HepG2 (cell line): Measurements from ENCODE around the gene C19orf73. TPM values are rescaled to one million over a fixed set of nuclear protein-coding genes. Genes with fewer than 3 reads are reported as not detected.
A peak's percentile ranks its signal among the peaks of the same experiment; 100 is the strongest.

Experiments used
- ATAC-seq: fragments of 200-7000 bp; cut with Tn5 transposase; 3 replicates; pipeline ENCODE4 v1.9.1; 2020; ENCODE audit warnings: mild to moderate bottlenecking, moderate library complexity
- Bru-seq: library from RNA; stranded (reverse); fragments of 400-500 nt; gene quantifications from one replicate; lab custom pipeline; 2021; lab: Mats Ljungman, UMichigan
- BruChase-seq, 2 experiments: library from RNA; stranded (reverse); fragments of 400-500 nt; gene quantifications; one replicate each; lab custom pipeline; 2021; lab: Mats Ljungman, UMichigan
- BruUV-seq: library from RNA; stranded (reverse); fragments of 400-500 nt; replicated peaks from 2 replicates; lab custom pipeline; 2021; lab: Mats Ljungman, UMichigan
- CTCF ChIA-PET: fragments of 300-600 bp; formaldehyde crosslinking; extraction: SDS; loops from one replicate; lab custom pipeline; 2021; ENCODE audit warnings: low total read pairs, inconsistent platforms, low intra/inter-chr PET ratio; lab: Yijun Ruan, JAX
- POLR2A ChIA-PET: fragments of 350-600 bp; sonication (Branson Sonifier 250); formaldehyde crosslinking; loops from one replicate; lab custom pipeline; 2020; ENCODE audit warnings: antibody characterized with exemption, inconsistent platforms; lab: Yijun Ruan, JAX
- DNase-seq: peaks from one replicate; pipeline ENCODE4 v3.0.0-alpha.2; 2015; ENCODE audit warnings: low spot score
- FAIRE-seq: peaks from 3 replicates; lab custom pipeline; 2011; peaks lifted over from hg19 to GRCh38; lab: Jason Lieb, UNC
- H2AFZ ChIP-seq: one replicate; pipeline ENCODE4 v1.6.1; 2011; ENCODE audit warnings: low read length, inconsistent platforms
- H3K27ac ChIP-seq: fragments of 300-600 bp; 3 replicates; pipeline ENCODE4 v1.8.0; 2011; ENCODE audit warnings: mixed run types, mild to moderate bottlenecking, mixed read lengths, low read length, inconsistent platforms; ENCODE audit not compliant: insufficient read depth; ENCODE audit errors: extremely low read length
- H3K27me3 ChIP-seq, 2 experiments: fragments of 200-600 bp in 1 of 2; 2 replicates in 1 of 2; 3 replicates in 1 of 2; pipeline versions ENCODE4 v1.6.0 to v1.8.0; 2011; ENCODE audit warnings: low read length in 2 of 2, mild to moderate bottlenecking in 2 of 2, moderate library complexity in 2 of 2, inconsistent platforms in 1 of 2; ENCODE audit not compliant: insufficient read depth in 2 of 2, control insufficient read depth in 1 of 2
- H3K36me3 ChIP-seq, 2 experiments: fragments of 200-600 bp in 1 of 2; replicated peaks in 1 of 2; 2 replicates in 1 of 2; 3 replicates in 1 of 2; pipeline versions ENCODE4 v1.5.1 to v1.8.0; 2011; ENCODE audit warnings: low read length in 2 of 2, inconsistent platforms in 1 of 2; ENCODE audit not compliant: insufficient read depth in 2 of 2, control insufficient read depth in 1 of 2
- H3K4me1 ChIP-seq: 2 replicates; pipeline ENCODE4 v1.5.1; 2012; ENCODE audit warnings: low read length, inconsistent platforms; ENCODE audit not compliant: insufficient read depth
- H3K4me2 ChIP-seq: 2 replicates; pipeline ENCODE4 v1.6.0; 2011; ENCODE audit warnings: low read depth, low read length, inconsistent platforms
- H3K4me3 ChIP-seq, 3 experiments: fragments of 200-600 bp in 1 of 3; sonication (generic), shearing (Covaris generic) in 1 of 3; replicated peaks in 1 of 3; 2 replicates each; pipeline ENCODE4 v1.5.1; 2011 to 2016; ENCODE audit warnings: low read length in 3 of 3, inconsistent platforms in 2 of 3, low read depth in 2 of 3, mild to moderate bottlenecking in 2 of 3, control low read depth in 1 of 3, mixed read lengths in 1 of 3; ENCODE audit not compliant: insufficient read depth in 1 of 3
- H3K79me2 ChIP-seq: one replicate; pipeline ENCODE4 v1.6.1; 2011; ENCODE audit warnings: low read length, inconsistent platforms; ENCODE audit not compliant: insufficient read depth
- H3K9ac ChIP-seq: 2 replicates; pipeline ENCODE4 v1.6.0; 2011; ENCODE audit warnings: mild to moderate bottlenecking, low read depth, low read length, inconsistent platforms; ENCODE audit not compliant: insufficient read depth
- H3K9me3 ChIP-seq: 2 replicates; pipeline ENCODE4 v1.5.1; 2012; ENCODE audit warnings: mild to moderate bottlenecking, low read length
- H4K20me1 ChIP-seq: 2 replicates; pipeline ENCODE4 v1.6.0; 2011; ENCODE audit warnings: inconsistent platforms, mild to moderate bottlenecking, low read length, moderate library complexity; ENCODE audit not compliant: insufficient read depth
- CBX5 ChIP-seq: sonication (generic); formaldehyde crosslinking; IDR thresholded peaks from 2 replicates; pipeline ENCODE4 v1.4.0; 2020; ENCODE audit warnings: missing genetic modification reagents, borderline replicate concordance
- E2F1 ChIP-seq: sonication (generic); formaldehyde crosslinking; IDR thresholded peaks from 2 replicates; pipeline ENCODE4 v1.5.0; 2020; ENCODE audit warnings: missing genetic modification reagents
- MBD4 ChIP-seq: IDR thresholded peaks from 2 replicates; pipeline ENCODE4 v1.6.1; 2012; ENCODE audit warnings: low read length, inconsistent platforms, borderline replicate concordance
- NCOA5 ChIP-seq: sonication (generic); formaldehyde crosslinking; IDR thresholded peaks from 2 replicates; pipeline ENCODE4 v1.4.0; 2020; ENCODE audit warnings: missing genetic modification reagents
- NFIC ChIP-seq: IDR thresholded peaks from 2 replicates; pipeline ENCODE4 v1.6.1; 2012; ENCODE audit warnings: mild to moderate bottlenecking, low read length, inconsistent platforms
- NR2F2 ChIP-seq: IDR thresholded peaks from 2 replicates; pipeline ENCODE4 v1.6.1; 2012; ENCODE audit warnings: low read depth, inconsistent platforms, borderline replicate concordance
- SOX6 ChIP-seq, 2 experiments: fragments of 450-650 bp in 1 of 2; sonication (generic) in 1 of 2; formaldehyde crosslinking in 1 of 2; IDR thresholded peaks; 2 replicates each; pipeline versions ENCODE4 v1.4.0 to v1.6.1; 2017 to 2020; ENCODE audit warnings: antibody characterized with exemption in 1 of 2, mild to moderate bottlenecking in 1 of 2, missing genetic modification reagents in 1 of 2
- TOE1 ChIP-seq: sonication (generic); formaldehyde crosslinking; IDR thresholded peaks from 2 replicates; pipeline ENCODE4 v1.4.0; 2020; ENCODE audit warnings: mild to moderate bottlenecking, missing genetic modification reagents
- ZBTB1 ChIP-seq: sonication (generic); formaldehyde crosslinking; IDR thresholded peaks from 2 replicates; pipeline ENCODE4 v1.4.0; 2020; ENCODE audit warnings: missing genetic modification reagents, borderline replicate concordance
- ZKSCAN5 ChIP-seq: sonication (generic); formaldehyde crosslinking; IDR thresholded peaks from 2 replicates; pipeline ENCODE4 v1.5.1; 2020; ENCODE audit warnings: mild to moderate bottlenecking, missing genetic modification reagents
- WGBS: methylation state at CpG from one replicate; pipeline ENCODE4 v1.1.6; 2017; ENCODE audit warnings: low lambda C conversion rate; 5-methylcytosine and 5-hydroxymethylcytosine counted together
- in situ Hi-C: cut with HindIII; loops from 2 replicates; pipeline ENCODE4 v1.10.0; 2017; ENCODE audit warnings: low pct_unique_long_range_greater_than_20kb; ENCODE audit not compliant: extremely low pct_ligation_motif_present
- intact Hi-C: fragments of 100-400 bp; cut with micrococcal nuclease; formaldehyde crosslinking; loops from one replicate; pipeline ENCODE4 v1.10.0; 2022; ENCODE audit not compliant: unreplicated experiment
- long read RNA-seq, 2 experiments: library from RNA in 1 of 2; library from polyadenylated mRNA in 1 of 2; stranded (forward) in 1 of 2; unstranded in 1 of 2; transcript quantifications; one replicate each; pipeline ENCODE4 v2.0.0, GENCODE V29; 2019 to 2022
- polyA minus RNA-seq, 3 experiments: library from RNA; depleted of rRNA, polyadenylated mRNA; stranded (reverse); fragments of >200 nt; gene quantifications; 2 replicates each; pipeline ENCODE4 v1.2.3, GENCODE V29; 2011; ENCODE audit warnings: low replicate concordance in 1 of 3
- polyA plus RNA-seq, 8 experiments: library from polyadenylated mRNA; depleted of rRNA in 3 of 8; stranded (reverse) in 7 of 8; unstranded in 1 of 8; fragments of >200 nt; fragmentation: Illumina TruSeq in 4 of 8; extraction: Trizol in 4 of 8; gene quantifications; 2 replicates each; pipeline versions ENCODE4 v1.2.1 to v1.2.3, GENCODE V29; 2011 to 2016; ENCODE audit warnings: low read depth in 4 of 8, missing spikeins in 1 of 8, mixed read lengths in 1 of 8; ENCODE audit not compliant: insufficient read depth in 1 of 8
- total RNA-seq, 5 experiments: library from RNA; depleted of rRNA; stranded (reverse); fragments of >200 nt; fragmentation: Illumina TruSeq; extraction: Trizol; gene quantifications; 2 replicates each; pipeline ENCODE4 v1.2.3, GENCODE V29; 2016; ENCODE audit warnings: low read depth in 1 of 5
- TF ChIP-seq, protein P1 (sequence below): sonication (generic); formaldehyde crosslinking; IDR thresholded peaks from 2 replicates; pipeline ENCODE4 v1.5.0; 2020; ENCODE audit warnings: missing genetic modification reagents, mild to moderate bottlenecking, borderline replicate concordance
- TF ChIP-seq, protein P2 (sequence below): IDR thresholded peaks from 2 replicates; pipeline ENCODE4 v1.6.1; 2016; ENCODE audit warnings: missing biosample characterization, missing genetic modification reagents, low read depth

Gene C19orf73
- 0.80 and 1.4 TPM in 2 replicates for total RNA-seq (2016; rRNA removed; fragmentation: Illumina TruSeq; extraction: Trizol)
- 1.6 and 3.1 TPM in 2 replicates for total RNA-seq (2016; cell fraction: cytosol; rRNA removed; fragmentation: Illumina TruSeq; extraction: Trizol; ENCODE audit: low read depth)
- total RNA-seq (2016; cell fraction: insoluble cytoplasmic fraction; rRNA removed; fragmentation: Illumina TruSeq; extraction: Trizol), result 1.6 and 1.9 TPM in 2 replicates
- 2.1 and 2.4 TPM in 2 replicates for total RNA-seq (2016; cell fraction: membrane; rRNA removed; fragmentation: Illumina TruSeq; extraction: Trizol)
- 0.59 and 0.94 TPM in 2 replicates for total RNA-seq (2016; cell fraction: nucleus; rRNA removed; fragmentation: Illumina TruSeq; extraction: Trizol)
- polyA plus RNA-seq (2011; rRNA removed), result 1.5 and 3.0 TPM in 2 replicates
- 2.6 TPM in 2 replicates for polyA plus RNA-seq (2011; cell fraction: cytosol; rRNA removed)
- 3.8 and 4.8 TPM in 2 replicates for polyA plus RNA-seq (2011; cell fraction: nucleus; rRNA removed)
- polyA plus RNA-seq (2012), result 1.1 and 1.9 TPM in 2 replicates
- 2.0 and 2.7 TPM in 2 replicates for polyA plus RNA-seq (2016; cell fraction: cytosol; fragmentation: Illumina TruSeq; extraction: Trizol; ENCODE audit: low read depth)
- polyA plus RNA-seq (2016; cell fraction: insoluble cytoplasmic fraction; fragmentation: Illumina TruSeq; extraction: Trizol; ENCODE audit: low read depth), result 1.6 and 2.2 TPM in 2 replicates
- polyA plus RNA-seq (2016; cell fraction: membrane; fragmentation: Illumina TruSeq; extraction: Trizol; ENCODE audit: low read depth), result 1.5 and 1.6 TPM in 2 replicates
- polyA plus RNA-seq (2016; cell fraction: nucleus; fragmentation: Illumina TruSeq; extraction: Trizol; ENCODE audit: insufficient read depth, low read depth), result 0.74 TPM in 1 of 2 replicates, not detected in the other
- polyA minus RNA-seq (2011; rRNA and poly(A)+ RNA removed; ENCODE audit: low replicate concordance), result 1.3 TPM in 2 replicates
- 0.89 and 1.2 TPM in 2 replicates for polyA minus RNA-seq (2011; cell fraction: cytosol; rRNA and poly(A)+ RNA removed)
- polyA minus RNA-seq (2011; cell fraction: nucleus; rRNA and poly(A)+ RNA removed), result 1.8 and 3.0 TPM in 2 replicates
- Bru-seq, nascent RNA, result percentile 45 among the genes with signal in this experiment
- BruChase-seq, experiment 1, labeled RNA remaining after a 6-hour chase, result percentile 43 among the genes with signal in this experiment
- percentile 43 among the genes with signal in this experiment for BruChase-seq, experiment 2, labeled RNA remaining after a 2-hour chase
- long read RNA-seq, experiment 1, partial matches to known transcripts, result 0 of 3 reads
- long read RNA-seq, experiment 1, other reads (novel, unspliced or antisense), result 0 of 3 reads
- long read RNA-seq, experiment 2, transcript C19orf73-201 (1 exons, 744 nt), result major isoform, 5 of 5 reads
- long read RNA-seq, experiment 2, partial matches to known transcripts, result 0 of 5 reads
- long read RNA-seq, experiment 2, other reads (novel, unspliced or antisense), result 0 of 5 reads

DNA sequence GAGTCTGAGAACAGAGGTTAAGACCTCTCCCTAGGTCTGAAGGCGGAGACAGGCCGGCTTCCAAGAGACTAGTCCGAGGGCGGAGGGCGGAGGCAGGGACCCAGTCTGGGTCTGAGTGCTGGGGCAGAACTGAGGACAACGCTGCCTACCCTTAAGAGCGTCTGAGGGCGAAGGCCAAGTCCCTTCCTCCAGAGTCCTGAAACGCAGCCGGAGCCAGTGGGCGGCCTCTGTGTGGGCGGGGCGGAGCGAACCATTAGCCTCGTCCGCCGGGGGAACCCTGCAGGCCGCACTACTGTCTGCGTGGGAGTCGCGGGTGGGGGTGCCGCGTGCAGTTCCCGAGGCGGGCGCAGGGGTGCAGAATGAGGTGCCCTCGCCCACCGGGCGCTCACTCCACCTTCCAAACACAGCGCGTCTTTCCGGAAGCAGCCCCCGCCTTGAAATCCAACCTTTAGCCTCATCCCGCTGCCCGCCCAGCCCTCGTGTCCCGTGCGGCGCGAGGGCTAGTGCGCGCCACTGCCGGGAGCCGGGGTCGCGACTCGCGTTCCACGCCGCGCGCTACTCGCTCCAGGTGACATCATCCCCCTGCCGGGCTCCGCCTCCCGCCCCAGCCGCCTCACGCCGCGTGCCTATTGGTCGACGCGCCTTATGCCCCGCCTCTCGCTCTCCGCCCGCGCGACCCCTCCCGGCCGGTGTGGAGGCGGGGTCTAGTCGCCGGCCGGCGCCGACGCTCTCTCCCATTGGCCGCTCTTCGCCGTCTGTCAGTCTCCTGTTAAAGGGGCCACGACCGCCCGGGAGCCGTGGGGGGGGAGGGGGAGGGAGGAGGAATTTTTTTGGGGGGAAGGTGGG lies at the start of gene C19orf73:
Gene C19orf73, minus strand, starts transcription at position 579 of the 846 bp plus-strand sequence. Its CDS starts 121 bp downstream, at position 458.
- TSS peak; percentile 92 for BruUV-seq
- peaks cover 54% of the 10 kb centered on the region for H3K4me1 ChIP-seq
- no peak within 1 kb of the TSS for H2AFZ ChIP-seq
- peak within 1 kb of the TSS; percentile 98 for H3K4me2 ChIP-seq
- peak; percentile 71 for ATAC-seq
- ChIA-PET CTCF (no interaction called here), POLR2A (interaction anchor here (1.4 to 2.1 kb wide), 2 partner anchors 9 to 21 kb away, joined by 3 to 9 read pairs; no protein-coding TSS in a partner anchor)
- H3K36me3 ChIP-seq, result no peaks in the 10 kb centered on the region
- FAIRE-seq, result peak; percentile 77
- H3K79me2 ChIP-seq, result peaks cover 4% of the 10 kb centered on the region
- peaks cover 0 to 7% of the 10 kb centered on the region in 2 experiments; a peak in 1 of 5 replicates for H3K27me3 ChIP-seq
- H4K20me1 ChIP-seq, result no peaks in the 10 kb centered on the region
- H3K9ac ChIP-seq, result peak within 1 kb of the TSS; percentile 90
- peak within 1 kb of the TSS; percentile 67 to 78 (median 74) for H3K4me3 ChIP-seq
- WGBS, result 0% methylated on average over 24 of the region's 85 CpGs
- intact Hi-C loops (loop anchor here (1.0 kb wide), 1 partner anchor 31 kb away; no protein-coding TSS in a partner anchor), in situ Hi-C loops (loop anchor here (5.0 kb wide), 1 partner anchor 34 kb away; no protein-coding TSS in a partner anchor)
- H3K27ac ChIP-seq, result peak within 1 kb of the TSS; percentile 77
- H3K9me3 ChIP-seq, result no peaks in the 10 kb centered on the region
- DNase-seq, result peak; percentile 82
- peak; percentile 18; the same call in 1 of the 2 replicates for TF ChIP-seq CBX5
- TF ChIP-seq SOX6 (IDR thresholded peaks at IDR 0.05), result no peak
- peak; percentile 67; the same call in 1 of the 2 replicates for TF ChIP-seq SOX6 (CRISPR knock-in tag; IDR thresholded peaks at IDR 0.05)
- no peak for TF ChIP-seq MBD4
- 0 out of 2 replicates have a peak, but pooled peaks have one; percentile 16 for TF ChIP-seq NR2F2
- TF ChIP-seq ZKSCAN5, result no peak
- TF ChIP-seq, protein P1, sequence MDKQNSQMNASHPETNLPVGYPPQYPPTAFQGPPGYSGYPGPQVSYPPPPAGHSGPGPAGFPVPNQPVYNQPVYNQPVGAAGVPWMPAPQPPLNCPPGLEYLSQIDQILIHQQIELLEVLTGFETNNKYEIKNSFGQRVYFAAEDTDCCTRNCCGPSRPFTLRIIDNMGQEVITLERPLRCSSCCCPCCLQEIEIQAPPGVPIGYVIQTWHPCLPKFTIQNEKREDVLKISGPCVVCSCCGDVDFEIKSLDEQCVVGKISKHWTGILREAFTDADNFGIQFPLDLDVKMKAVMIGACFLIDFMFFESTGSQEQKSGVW, result no peak
- TF ChIP-seq NCOA5 (CRISPR knock-in tag), result no peak
- TF ChIP-seq NFIC, result no peak
- peak; percentile 80 for TF ChIP-seq E2F1 (CRISPR knock-in tag)
- TF ChIP-seq ZBTB1 (CRISPR knock-in tag), result no peak
- TF ChIP-seq, protein P2, sequence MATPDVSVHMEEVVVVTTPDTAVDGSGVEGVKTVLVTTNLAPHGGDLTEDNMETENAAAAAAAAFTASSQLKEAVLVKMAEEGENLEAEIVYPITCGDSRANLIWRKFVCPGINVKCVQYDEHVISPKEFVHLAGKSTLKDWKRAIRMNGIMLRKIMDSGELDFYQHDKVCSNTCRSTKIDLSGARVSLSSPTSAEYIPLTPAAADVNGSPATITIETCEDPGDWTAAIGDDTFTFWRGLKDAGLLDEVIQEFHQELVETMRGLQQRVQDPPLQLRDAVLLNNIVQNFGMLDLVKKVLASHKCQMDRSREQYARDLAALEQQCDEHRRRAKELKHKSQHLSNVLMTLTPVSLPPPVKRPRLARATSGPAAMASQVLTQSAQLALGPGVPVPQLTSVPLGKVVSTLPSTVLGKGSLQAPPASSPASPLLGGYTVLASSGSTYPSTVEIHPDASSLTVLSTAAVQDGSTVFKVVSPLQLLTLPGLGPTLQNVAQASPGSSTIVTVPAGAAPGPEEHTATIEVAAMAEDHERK (CRISPR knock-in tag), result 0 out of 2 replicates have a peak, but pooled peaks have one; percentile 19
- TF ChIP-seq TOE1 (CRISPR knock-in tag), result no peak
